HepG2 (cell line): ENCODE measurements around the gene MEA1. TPM values are rescaled to one million over a fixed set of nuclear protein-coding genes. Genes with fewer than 3 reads are reported as not detected.

ENCODE experiments used
- CBFB ChIP-seq: sonication (generic); formaldehyde crosslinking; IDR thresholded peaks from 2 replicates; pipeline ENCODE4 v1.4.0; 2020; ENCODE audit warnings: missing genetic modification reagents
- EEA1 ChIP-seq: sonication (generic); formaldehyde crosslinking; IDR thresholded peaks from 2 replicates; pipeline ENCODE4 v1.5.1; 2020; ENCODE audit warnings: mild to moderate bottlenecking, missing genetic modification reagents, borderline replicate concordance
- EP300 ChIP-seq, 3 experiments: sonication (generic) in 1 of 3; formaldehyde crosslinking in 1 of 3; IDR thresholded peaks; 2 replicates each; pipeline versions ENCODE4 v1.5.1 to v1.6.1; 2011 to 2020; ENCODE audit warnings: low read depth in 2 of 3, low read length in 2 of 3, borderline replicate concordance in 1 of 3, improper control_type of control experiment in 1 of 3, mild to moderate bottlenecking in 1 of 3, missing genetic modification reagents in 1 of 3, moderate library complexity in 1 of 3
- HES4 ChIP-seq: sonication (generic); formaldehyde crosslinking; IDR thresholded peaks from 2 replicates; pipeline ENCODE4 v1.9.0; 2021; ENCODE audit warnings: mild to moderate bottlenecking, missing genetic modification reagents, borderline replicate concordance
- HNRNPH1 ChIP-seq: fragments of 200-400 bp; formaldehyde crosslinking; optimal IDR thresholded peaks from 2 replicates; pipeline ENCODE3; 2017; ENCODE audit warnings: mild to moderate bottlenecking, low read depth, low read length
- IRX3 ChIP-seq: sonication (generic); formaldehyde crosslinking; IDR thresholded peaks from 2 replicates; pipeline ENCODE4 v1.8.1; 2023; ENCODE audit warnings: mild to moderate bottlenecking, low read depth, missing genetic modification reagents, borderline replicate concordance
- NFYB ChIP-seq: sonication (generic); formaldehyde crosslinking; IDR thresholded peaks from 2 replicates; pipeline ENCODE4 v1.4.0; 2020; ENCODE audit warnings: missing genetic modification reagents
- NKX3-1 ChIP-seq: sonication (generic); formaldehyde crosslinking; IDR thresholded peaks from 2 replicates; pipeline ENCODE4 v1.5.0; 2020; ENCODE audit warnings: missing genetic modification reagents
- PHF20 ChIP-seq: sonication (generic); formaldehyde crosslinking; IDR thresholded peaks from 2 replicates; pipeline ENCODE4 v1.5.0; 2020; ENCODE audit warnings: mild to moderate bottlenecking, missing genetic modification reagents
- SNRNP70 ChIP-seq: fragments of 200-400 bp; formaldehyde crosslinking; IDR thresholded peaks from 2 replicates; pipeline ENCODE4 v1.6.1; 2017; ENCODE audit warnings: mild to moderate bottlenecking, low read depth, low read length, moderate library complexity
- TBL1XR1 ChIP-seq: fragments of 150-350 bp; IDR thresholded peaks from 2 replicates; pipeline ENCODE4 v1.6.1; 2014; ENCODE audit warnings: borderline replicate concordance, low read length; ENCODE audit not compliant: partially characterized antibody
- ZNF274 ChIP-seq: sonication (generic); formaldehyde crosslinking; IDR thresholded peaks from 2 replicates; pipeline ENCODE4 v1.5.1; 2020; ENCODE audit warnings: mild to moderate bottlenecking, missing genetic modification reagents
- polyA plus RNA-seq, 8 experiments: library from polyadenylated mRNA; depleted of rRNA in 3 of 8; stranded (reverse) in 7 of 8; unstranded in 1 of 8; fragments of >200 nt; fragmentation: Illumina TruSeq in 4 of 8; extraction: Trizol in 4 of 8; gene quantifications; 2 replicates each; pipeline versions ENCODE4 v1.2.1 to v1.2.3, GENCODE V29; 2011 to 2016; ENCODE audit warnings: low read depth in 4 of 8, missing spikeins in 1 of 8, mixed read lengths in 1 of 8; ENCODE audit not compliant: insufficient read depth in 1 of 8
- total RNA-seq, 5 experiments: library from RNA; depleted of rRNA; stranded (reverse); fragments of >200 nt; fragmentation: Illumina TruSeq; extraction: Trizol; gene quantifications; 2 replicates each; pipeline ENCODE4 v1.2.3, GENCODE V29; 2016; ENCODE audit warnings: low read depth in 1 of 5
- TF ChIP-seq, protein P1 (sequence below): sonication (generic); formaldehyde crosslinking; conservative IDR thresholded peaks from 2 replicates; pipeline ENCODE4 v1.4.0; 2020; ENCODE audit warnings: missing genetic modification reagents
- TF ChIP-seq, protein P2 (sequence below): sonication (generic); formaldehyde crosslinking; IDR thresholded peaks from 2 replicates; pipeline ENCODE4 v1.8.0; 2022; ENCODE audit warnings: low read depth, missing genetic modification reagents
- TF ChIP-seq, protein P3 (sequence below): sonication (generic); formaldehyde crosslinking; IDR thresholded peaks from 2 replicates; pipeline ENCODE4 v1.5.0; 2020; ENCODE audit warnings: missing genetic modification reagents
- TF ChIP-seq, protein P4 (sequence below): sonication (generic); formaldehyde crosslinking; conservative IDR thresholded peaks from 2 replicates; pipeline ENCODE4 v1.4.0; 2020; ENCODE audit warnings: missing genetic modification reagents
- TF ChIP-seq, protein P5 (sequence below): sonication (generic); formaldehyde crosslinking; IDR thresholded peaks from 2 replicates; pipeline ENCODE4 v1.8.1; 2023; ENCODE audit warnings: mild to moderate bottlenecking, moderate library complexity, missing genetic modification reagents
- TF ChIP-seq, protein P6 (sequence below): sonication (generic); formaldehyde crosslinking; IDR thresholded peaks from 2 replicates; pipeline ENCODE4 v1.4.0; 2020; ENCODE audit warnings: missing genetic modification reagents, borderline replicate concordance

Gene MEA1
- total and polyA plus RNA-seq, 2 of the 13 experiments (the other 11 are each of a cell fraction or from before 2014, with no cell fraction given) = 75.6 to 86.2 TPM

DNA sequence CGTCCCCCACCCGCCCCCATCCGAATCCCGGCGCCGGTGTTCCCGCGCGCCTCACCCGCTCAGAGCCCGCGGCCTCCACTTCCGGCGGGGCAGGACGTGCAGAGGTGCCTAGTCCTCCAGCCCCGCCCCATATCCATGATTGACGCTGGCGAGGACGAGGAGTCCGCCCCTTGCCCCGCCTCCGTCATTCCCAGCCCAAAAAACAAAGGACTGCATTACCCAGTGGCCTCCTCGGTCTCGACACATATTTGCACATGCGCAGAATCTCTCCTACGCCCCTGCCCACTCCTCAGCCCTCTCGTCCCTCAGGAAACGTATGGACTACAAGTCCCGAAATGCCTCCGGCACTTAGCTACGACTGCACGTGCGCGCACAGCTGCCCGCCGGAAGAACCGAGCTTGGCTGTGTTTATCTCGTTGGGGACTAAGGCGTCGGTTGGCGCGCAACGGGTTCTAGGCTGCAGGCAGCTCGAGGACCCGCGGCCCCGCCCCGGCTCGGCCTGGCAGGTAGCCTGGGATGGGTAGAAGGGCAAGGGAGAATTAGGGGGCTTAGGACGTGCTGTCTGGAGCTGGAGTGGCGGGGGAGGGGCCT lies at the start of gene MEA1, which contains the start of gene KLHDC3 (continued):
- TF ChIP-seq, protein P1, sequence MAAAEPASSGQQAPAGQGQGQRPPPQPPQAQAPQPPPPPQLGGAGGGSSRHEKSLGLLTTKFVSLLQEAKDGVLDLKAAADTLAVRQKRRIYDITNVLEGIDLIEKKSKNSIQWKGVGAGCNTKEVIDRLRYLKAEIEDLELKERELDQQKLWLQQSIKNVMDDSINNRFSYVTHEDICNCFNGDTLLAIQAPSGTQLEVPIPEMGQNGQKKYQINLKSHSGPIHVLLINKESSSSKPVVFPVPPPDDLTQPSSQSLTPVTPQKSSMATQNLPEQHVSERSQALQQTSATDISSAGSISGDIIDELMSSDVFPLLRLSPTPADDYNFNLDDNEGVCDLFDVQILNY = peak; percentile 25; the same call in 1 of the 2 replicates
- TF ChIP-seq ZNF274 (CRISPR knock-in tag) (no peak), EP300 (IDR thresholded peaks at IDR 0.05; ENCODE audit: low read depth in 2 of 2, low read length in 2 of 2) (no peak; a peak in 1 of 4 replicates), EP300 (CRISPR knock-in tag; IDR thresholded peaks at IDR 0.05; ENCODE audit: borderline replicate concordance) (no peak), NFYB (CRISPR knock-in tag) (peak; percentile 53), SNRNP70 (no peak), PHF20 (CRISPR knock-in tag) (no peak), IRX3 (CRISPR knock-in tag) (no peak), NKX3-1 (CRISPR knock-in tag) (0 out of 2 replicates have a peak, but pooled peaks have one; percentile 29), CBFB (CRISPR knock-in tag) (peak; percentile 87), TBL1XR1 (no peak), EEA1 (CRISPR knock-in tag) (no peak; the same call in 1 of the 2 replicates), HES4 (CRISPR knock-in tag) (peak; percentile 87; the same call in 1 of the 2 replicates), HNRNPH1 (no peak)
- TF ChIP-seq, protein P2, sequence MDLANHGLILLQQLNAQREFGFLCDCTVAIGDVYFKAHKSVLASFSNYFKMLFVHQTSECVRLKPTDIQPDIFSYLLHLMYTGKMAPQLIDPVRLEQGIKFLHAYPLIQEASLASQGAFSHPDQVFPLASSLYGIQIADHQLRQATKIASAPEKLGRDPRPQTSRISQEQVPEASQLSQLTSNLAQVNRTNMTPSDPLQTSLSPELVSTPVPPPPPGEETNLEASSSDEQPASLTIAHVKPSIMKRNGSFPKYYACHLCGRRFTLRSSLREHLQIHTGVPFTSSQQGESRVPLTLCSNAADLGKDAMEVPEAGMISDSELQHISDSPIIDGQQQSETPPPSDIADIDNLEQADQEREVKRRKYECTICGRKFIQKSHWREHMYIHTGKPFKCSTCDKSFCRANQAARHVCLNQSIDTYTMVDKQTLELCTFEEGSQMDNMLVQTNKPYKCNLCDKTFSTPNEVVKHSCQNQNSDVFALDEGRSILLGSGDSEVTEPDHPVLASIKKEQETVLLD (CRISPR knock-in tag) = 0 out of 2 replicates have a peak, but pooled peaks have one; percentile 77
- TF ChIP-seq, protein P3, sequence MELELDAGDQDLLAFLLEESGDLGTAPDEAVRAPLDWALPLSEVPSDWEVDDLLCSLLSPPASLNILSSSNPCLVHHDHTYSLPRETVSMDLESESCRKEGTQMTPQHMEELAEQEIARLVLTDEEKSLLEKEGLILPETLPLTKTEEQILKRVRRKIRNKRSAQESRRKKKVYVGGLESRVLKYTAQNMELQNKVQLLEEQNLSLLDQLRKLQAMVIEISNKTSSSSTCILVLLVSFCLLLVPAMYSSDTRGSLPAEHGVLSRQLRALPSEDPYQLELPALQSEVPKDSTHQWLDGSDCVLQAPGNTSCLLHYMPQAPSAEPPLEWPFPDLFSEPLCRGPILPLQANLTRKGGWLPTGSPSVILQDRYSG (CRISPR knock-in tag) = no peak
- TF ChIP-seq, protein P4, sequence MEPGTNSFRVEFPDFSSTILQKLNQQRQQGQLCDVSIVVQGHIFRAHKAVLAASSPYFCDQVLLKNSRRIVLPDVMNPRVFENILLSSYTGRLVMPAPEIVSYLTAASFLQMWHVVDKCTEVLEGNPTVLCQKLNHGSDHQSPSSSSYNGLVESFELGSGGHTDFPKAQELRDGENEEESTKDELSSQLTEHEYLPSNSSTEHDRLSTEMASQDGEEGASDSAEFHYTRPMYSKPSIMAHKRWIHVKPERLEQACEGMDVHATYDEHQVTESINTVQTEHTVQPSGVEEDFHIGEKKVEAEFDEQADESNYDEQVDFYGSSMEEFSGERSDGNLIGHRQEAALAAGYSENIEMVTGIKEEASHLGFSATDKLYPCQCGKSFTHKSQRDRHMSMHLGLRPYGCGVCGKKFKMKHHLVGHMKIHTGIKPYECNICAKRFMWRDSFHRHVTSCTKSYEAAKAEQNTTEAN = no peak
- TF ChIP-seq, protein P5, sequence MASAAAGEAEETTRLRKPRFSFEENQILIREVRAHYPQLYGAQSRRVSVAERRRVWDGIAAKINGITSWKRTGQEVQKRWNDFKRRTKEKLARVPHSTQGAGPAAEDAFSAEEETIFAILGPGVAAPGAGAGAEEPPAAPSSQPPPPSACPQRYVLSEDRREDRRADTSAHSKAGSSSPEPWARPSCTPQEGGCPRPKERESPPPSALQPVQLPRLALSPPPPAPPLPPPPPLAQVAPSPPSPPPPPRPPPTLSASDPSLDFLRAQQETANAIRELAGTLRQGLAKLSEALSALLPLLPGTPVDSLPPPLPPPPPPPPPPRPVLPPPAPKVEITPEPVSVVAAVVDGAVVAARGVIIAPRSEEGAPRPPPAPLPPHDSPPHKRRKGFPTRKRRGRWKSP (CRISPR knock-in tag) = no peak
- TF ChIP-seq, protein P6, sequence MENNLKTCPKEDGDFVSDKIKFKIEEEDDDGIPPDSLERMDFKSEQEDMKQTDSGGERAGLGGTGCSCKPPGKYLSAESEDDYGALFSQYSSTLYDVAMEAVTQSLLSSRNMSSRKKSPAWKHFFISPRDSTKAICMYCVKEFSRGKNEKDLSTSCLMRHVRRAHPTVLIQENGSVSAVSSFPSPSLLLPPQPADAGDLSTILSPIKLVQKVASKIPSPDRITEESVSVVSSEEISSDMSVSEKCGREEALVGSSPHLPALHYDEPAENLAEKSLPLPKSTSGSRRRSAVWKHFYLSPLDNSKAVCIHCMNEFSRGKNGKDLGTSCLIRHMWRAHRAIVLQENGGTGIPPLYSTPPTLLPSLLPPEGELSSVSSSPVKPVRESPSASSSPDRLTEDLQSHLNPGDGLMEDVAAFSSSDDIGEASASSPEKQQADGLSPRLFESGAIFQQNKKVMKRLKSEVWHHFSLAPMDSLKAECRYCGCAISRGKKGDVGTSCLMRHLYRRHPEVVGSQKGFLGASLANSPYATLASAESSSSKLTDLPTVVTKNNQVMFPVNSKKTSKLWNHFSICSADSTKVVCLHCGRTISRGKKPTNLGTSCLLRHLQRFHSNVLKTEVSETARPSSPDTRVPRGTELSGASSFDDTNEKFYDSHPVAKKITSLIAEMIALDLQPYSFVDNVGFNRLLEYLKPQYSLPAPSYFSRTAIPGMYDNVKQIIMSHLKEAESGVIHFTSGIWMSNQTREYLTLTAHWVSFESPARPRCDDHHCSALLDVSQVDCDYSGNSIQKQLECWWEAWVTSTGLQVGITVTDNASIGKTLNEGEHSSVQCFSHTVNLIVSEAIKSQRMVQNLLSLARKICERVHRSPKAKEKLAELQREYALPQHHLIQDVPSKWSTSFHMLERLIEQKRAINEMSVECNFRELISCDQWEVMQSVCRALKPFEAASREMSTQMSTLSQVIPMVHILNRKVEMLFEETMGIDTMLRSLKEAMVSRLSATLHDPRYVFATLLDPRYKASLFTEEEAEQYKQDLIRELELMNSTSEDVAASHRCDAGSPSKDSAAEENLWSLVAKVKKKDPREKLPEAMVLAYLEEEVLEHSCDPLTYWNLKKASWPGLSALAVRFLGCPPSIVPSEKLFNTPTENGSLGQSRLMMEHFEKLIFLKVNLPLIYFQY = 0 out of 2 replicates have a peak, but pooled peaks have one; percentile 23
